Measurements from ENCODE around the gene HLA-DRB5. TPM values are rescaled to one million over a fixed set of nuclear protein-coding genes. Genes with fewer than 3 reads are reported as not detected.
A peak's percentile ranks its signal among the peaks of the same experiment; 100 is the strongest.

HLA-DRB5 gene
- total RNA-seq, 1 donor from 2014 or later = 0.60 TPM

GRCh38 chr6:32522302-32523047 is 7.6 kb downstream of the HLA-DRB5 start:
- DNase-seq (ENCODE audit: low spot score, unreplicated experiment) = no peak
- Mint-ChIP-seq H3K27ac (no peak overlapping the region), H3K4me1 (ENCODE audit: low read depth) (peaks cover 28% of the 10 kb centered on the region), H3K27me3 (peaks cover 49% of the 10 kb centered on the region), H3K4me3 (ENCODE audit: low read depth) (peak overlapping the region; percentile 74), H3K36me3 (ENCODE audit: insufficient read depth) (no peaks in the 10 kb centered on the region), H3K9me3 (ENCODE audit: low read depth) (no peaks in the 10 kb centered on the region)
- TF ChIP-seq CTCF (IDR thresholded peaks at IDR 0.05; ENCODE audit: unreplicated experiment) = no peak

DNA sequence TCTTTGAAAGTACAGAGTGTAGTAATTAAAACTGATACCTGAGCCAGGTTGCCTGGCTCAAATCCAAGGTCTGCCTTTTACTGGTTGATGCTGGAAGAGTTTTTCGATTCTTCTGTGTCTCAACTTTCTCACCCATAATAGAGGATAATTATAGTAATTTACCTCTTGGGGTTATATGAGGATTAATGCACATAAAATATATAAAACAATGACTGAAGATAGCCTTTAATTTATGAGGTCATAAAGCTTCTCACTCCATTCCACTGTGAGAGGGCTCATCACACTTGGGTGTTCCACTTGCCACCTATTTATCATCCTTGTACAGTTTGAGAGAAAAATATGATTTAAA is 10.2 kb downstream of the HLA-DRB5 start:
- Mint-ChIP-seq H3K9me3 (ENCODE audit: low read depth) (no peaks in the 10 kb centered on the region), H3K27ac (no peak overlapping the region), H3K4me1 (ENCODE audit: low read depth) (peaks cover 28% of the 10 kb centered on the region), H3K27me3 (peaks cover 40% of the 10 kb centered on the region), H3K36me3 (ENCODE audit: insufficient read depth) (no peaks in the 10 kb centered on the region), H3K4me3 (ENCODE audit: low read depth) (no peak overlapping the region)
- no peak for DNase-seq (ENCODE audit: low spot score, unreplicated experiment)
- TF ChIP-seq CTCF (IDR thresholded peaks at IDR 0.05; ENCODE audit: unreplicated experiment) = no peak

DNA sequence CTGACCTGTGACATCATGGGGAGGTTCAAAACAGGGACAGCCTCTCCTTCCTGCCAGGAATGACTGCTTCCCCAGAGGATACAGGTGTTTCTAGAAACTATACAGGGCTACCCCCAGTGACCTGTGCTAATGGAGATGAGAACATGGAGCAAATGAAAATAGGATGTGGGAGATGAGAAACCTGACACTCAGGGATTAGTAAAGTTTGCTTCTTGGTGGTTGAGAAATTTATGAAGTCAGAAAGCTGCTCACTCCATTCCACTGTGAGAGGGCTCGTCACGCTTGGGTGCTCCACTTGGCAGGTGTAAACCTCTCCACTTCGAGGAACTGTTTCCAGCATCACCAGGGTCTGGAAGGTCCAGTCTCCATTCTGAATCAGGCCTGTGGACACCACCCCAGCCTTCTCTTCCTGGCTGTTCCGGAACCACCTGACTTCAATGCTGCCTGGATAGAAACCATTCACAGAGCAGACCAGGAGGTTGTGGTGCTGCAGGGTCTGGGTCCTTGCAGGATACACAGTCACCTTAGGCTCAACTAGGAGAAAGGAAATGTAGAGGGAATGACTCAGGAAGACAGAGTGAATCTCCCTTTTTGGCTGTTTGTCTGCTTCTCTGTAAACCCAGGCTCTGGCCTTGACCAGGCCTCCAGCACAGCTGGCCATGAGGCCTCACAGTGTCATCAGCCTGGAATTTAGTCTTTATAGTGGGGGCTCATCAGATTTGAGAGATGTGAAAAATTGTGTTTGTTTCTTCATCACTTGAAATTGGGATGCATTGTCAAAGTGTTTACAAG is 10.8 kb downstream of the HLA-DRB5 start:
- Mint-ChIP-seq H3K4me3 (ENCODE audit: low read depth) (no peak overlapping the region), H3K27me3 (peaks cover 36% of the 10 kb centered on the region)

GRCh38 chr6:32517654-32518445 is 12.2 kb downstream of the HLA-DRB5 start:
- no peak for DNase-seq (ENCODE audit: low spot score, unreplicated experiment)
- Mint-ChIP-seq H3K27me3 (peaks cover 23% of the 10 kb centered on the region), H3K4me3 (ENCODE audit: low read depth) (no peak overlapping the region), H3K9me3 (ENCODE audit: low read depth) (no peaks in the 10 kb centered on the region), H3K4me1 (ENCODE audit: low read depth) (peaks cover 32% of the 10 kb centered on the region), H3K27ac (no peak overlapping the region), H3K36me3 (ENCODE audit: insufficient read depth) (no peaks in the 10 kb centered on the region)
- TF ChIP-seq CTCF (IDR thresholded peaks at IDR 0.05; ENCODE audit: unreplicated experiment) = no peak

More for the DNA sequence above, 10.8 kb downstream of the HLA-DRB5 start:
- Mint-ChIP-seq H3K36me3 (ENCODE audit: insufficient read depth) (no peaks in the 10 kb centered on the region), H3K4me1 (ENCODE audit: low read depth) (peaks cover 28% of the 10 kb centered on the region), H3K9me3 (ENCODE audit: low read depth) (no peaks in the 10 kb centered on the region), H3K27ac (peak overlapping the region; percentile 30)
- no peak for TF ChIP-seq CTCF (IDR thresholded peaks at IDR 0.05; ENCODE audit: unreplicated experiment)
- no peak for DNase-seq (ENCODE audit: low spot score, unreplicated experiment)

- Mint-ChIP-seq H3K4me1 (ENCODE audit: low read depth) (peaks cover 6% of the 10 kb centered on the region), H3K4me3 (ENCODE audit: low read depth) (no peak overlapping the region), H3K36me3 (ENCODE audit: insufficient read depth) (no peaks in the 10 kb centered on the region), H3K27ac (no peak overlapping the region), H3K9me3 (ENCODE audit: low read depth) (peaks cover 9% of the 10 kb centered on the region), H3K27me3 (peaks cover 4% of the 10 kb centered on the region)
- TF ChIP-seq CTCF (IDR thresholded peaks at IDR 0.05; ENCODE audit: unreplicated experiment) = no peak
- no peak for DNase-seq (ENCODE audit: low spot score, unreplicated experiment)
These were observed 29.1 kb downstream of the HLA-DRB5 start for GRCh38 chr6:32501016-32501415.
